GM18498 (cell line): Measurements from ENCODE around the gene C21orf91.
A peak's percentile ranks its signal among the peaks of the same experiment; 100 is the strongest.
"Not testable (repeated sequence)": the region's sequence is repeated elsewhere in the genome, so short reads cannot be mapped to it uniquely, and the experiment has no call there.

Experiments
- ATAC-seq: cut with Tn5 transposase; IDR thresholded peaks from one replicate; pipeline ENCODE4 v1.9.1; 2021; ENCODE audit warnings: mild to moderate bottlenecking, moderate library complexity; ENCODE audit not compliant: unreplicated experiment

Gene C21orf91

DNA sequence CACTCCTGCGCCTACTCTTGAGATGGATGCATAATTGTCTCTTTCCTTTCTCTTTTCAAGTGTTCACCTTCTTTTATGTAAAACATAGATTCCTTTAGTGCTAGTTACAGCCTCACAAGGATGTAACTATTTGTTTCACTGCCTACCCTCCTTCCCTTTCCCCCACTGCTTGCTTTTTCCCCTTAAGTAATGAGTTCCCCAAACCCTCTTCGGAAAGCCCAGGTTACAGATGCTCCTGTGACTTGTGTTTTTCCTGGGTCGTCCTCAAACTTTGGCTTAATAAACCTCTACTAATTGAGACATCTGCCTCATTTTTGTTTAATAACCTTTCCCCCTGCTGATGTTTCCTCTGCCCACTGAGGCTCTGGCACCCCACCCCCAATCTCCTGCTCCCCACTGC lies 39.2 kb downstream of the C21orf91 start:
- no peak for ATAC-seq

DNA sequence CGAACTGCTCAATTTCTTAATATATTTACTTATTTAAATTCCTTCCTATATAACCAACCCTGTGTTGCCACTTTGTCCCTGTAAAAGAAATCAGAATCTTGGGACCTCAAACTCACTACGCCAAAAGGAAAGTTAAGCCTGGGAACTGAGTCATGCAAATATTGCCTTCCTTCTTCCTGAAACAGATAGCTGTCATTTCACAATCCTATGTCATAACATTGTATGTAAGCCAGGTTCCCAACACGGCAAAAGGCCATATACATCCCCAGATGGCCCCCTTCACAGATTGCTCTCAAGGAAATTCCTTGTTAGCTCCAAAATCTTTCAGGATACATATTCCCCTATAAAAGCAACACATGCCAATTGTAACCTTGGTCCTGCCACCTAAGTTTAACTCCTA lies 39.7 kb downstream of the C21orf91 start:
- ATAC-seq, result no peak

DNA sequence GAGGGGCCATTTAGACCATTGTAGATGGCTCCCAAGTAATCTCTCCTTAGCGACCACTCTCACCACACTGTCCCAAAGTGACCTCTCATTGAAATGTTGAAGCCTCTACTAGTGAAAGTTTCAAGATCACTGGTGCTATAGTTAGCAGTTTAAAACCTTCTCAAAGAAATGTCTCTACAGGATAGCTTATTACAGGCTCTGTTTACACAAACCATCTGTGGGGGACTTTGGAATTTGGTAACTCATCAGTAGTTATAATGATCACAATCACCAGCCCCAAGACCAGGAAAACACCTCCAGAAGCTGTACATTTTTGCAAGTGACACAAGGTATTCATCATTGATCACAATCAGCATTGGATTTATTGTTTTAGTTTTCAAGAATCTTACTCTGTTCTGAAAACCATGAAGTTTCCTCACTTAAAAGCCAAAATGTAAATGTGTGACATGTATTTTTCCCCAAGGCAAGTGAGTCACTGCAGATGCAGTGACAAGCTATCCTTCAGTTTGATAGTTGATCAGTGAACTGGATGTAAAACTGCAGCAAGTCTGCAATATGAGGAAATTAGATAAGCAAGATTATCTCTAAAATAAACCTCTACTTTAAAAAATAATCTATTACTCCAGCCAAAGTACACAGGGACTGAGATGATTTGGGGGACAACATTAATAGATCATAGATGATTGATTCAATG lies 41.9 kb downstream of the C21orf91 start:
- ATAC-seq, result no peak

DNA sequence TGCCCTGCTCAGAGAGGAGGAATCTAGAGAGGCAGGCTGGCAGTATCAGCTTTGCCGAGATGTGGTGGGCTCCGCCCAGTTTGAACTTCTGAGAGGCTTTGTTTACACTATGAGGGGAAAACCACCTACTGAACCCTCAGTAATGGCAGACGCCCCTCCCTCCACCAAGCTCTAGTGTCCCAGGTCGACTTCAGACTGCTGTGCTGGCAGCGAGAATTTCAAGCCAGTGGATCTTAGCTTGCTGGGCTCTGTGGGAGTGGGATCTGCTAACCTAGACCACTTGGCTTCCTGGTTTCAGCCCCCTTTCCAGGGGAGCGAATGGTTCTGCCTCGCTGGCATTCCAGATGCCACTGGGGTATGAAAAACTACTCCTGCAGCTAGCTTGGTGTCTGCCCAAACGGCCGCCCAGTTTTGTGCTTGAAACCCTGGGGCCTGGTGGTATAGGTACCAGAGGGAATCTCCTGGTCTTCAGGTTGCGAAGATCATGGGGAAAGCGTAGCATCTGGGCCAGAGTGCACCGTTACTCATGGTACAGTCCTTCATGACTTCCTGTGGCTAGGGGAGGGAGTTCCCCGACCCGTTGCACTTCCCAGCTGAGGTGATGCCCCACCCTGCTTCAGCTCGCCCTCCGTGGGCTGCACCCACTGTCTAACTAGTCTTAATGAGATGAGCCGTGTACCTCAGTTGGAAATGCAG lies 43.6 kb downstream of the C21orf91 start:
- ATAC-seq, result peak; percentile 65

DNA sequence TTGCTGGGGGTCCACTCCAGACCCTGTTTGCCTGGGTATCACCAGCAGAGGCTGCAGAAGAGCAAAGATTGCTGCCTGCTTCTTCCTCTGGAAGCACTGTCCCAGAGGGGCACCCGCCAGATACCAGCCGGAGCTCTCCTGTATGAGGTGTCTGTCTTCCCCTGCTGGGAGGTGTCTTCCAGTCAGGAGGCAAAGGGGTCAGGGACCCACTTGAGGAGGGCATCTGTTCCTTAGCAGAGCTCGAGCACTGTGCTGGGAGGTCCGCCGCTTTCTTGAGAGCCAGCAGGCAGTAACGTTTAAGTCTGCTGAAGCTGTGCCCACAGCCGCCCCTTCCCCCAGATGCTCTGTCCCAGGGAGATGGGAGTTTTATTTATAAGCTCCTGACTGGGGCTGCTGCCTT lies 44.1 kb downstream of the C21orf91 start:
- ATAC-seq, result not testable (repeated sequence)

DNA sequence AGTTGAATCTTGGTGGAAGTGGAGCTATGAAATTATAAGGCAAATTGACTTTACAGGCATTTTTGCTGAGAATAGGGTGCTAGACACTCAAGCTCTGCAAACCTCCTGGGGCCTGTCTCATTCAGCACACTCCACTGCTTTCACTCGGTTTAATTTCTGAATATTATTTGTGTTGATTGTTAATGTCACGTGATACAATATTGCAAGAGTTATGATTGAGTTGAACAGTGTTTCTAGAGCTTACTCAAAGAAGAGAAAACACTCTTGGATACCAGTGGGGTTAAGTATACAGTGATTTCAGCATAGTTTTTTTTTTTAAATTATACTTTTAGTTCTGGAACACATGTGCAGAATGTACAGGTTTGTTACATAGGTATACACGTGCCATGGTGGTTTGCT lies 49.7 kb downstream of the C21orf91 start:
- no peak for ATAC-seq

DNA sequence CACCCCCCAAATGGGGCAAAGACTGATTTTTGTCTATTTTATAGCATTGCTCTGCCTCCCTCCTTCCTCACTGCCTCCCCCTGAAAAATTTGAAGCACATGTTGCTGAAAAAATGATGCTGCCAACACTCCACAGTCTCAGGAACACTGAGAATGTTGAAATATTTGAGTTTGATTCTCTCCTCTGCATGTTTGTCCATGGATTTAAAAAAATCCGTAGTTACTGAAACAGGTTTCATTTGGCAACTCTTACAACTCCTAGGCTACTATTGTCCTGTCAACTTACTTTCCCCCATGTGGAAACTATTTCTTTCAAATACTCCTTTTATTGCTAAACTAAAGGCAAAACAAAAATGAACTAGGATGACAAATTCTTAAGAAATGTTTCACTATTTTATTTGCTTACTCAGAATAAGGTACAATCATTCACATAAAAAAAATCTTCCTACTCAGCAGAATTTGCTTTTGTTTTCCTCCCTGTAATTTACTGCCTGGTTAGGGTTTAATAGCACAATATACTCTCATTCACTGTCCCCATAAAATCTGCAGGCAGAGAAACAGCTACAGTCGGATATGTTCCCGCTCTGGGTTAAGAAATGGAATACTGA lies 50.2 kb downstream of the C21orf91 start:
- no peak for ATAC-seq

DNA sequence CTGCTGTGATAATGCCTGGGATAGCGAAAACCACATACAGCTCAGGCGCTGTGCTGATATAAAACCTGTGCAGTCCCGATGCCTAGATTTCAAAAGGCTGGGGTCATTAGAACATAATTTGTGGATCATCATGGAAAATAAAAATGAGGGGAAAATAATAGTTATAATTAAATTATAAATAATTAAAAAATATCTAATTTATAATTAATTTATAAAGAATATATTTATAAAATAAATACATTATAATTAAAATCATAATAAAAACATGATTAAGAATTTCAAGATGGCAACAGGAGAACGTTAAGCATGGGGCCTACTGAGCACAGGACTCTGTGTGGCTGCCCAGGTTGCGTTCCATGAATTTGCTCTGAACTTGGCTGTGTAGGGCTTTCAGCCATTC lies 53.9 kb downstream of the C21orf91 start:
- no peak for ATAC-seq

DNA sequence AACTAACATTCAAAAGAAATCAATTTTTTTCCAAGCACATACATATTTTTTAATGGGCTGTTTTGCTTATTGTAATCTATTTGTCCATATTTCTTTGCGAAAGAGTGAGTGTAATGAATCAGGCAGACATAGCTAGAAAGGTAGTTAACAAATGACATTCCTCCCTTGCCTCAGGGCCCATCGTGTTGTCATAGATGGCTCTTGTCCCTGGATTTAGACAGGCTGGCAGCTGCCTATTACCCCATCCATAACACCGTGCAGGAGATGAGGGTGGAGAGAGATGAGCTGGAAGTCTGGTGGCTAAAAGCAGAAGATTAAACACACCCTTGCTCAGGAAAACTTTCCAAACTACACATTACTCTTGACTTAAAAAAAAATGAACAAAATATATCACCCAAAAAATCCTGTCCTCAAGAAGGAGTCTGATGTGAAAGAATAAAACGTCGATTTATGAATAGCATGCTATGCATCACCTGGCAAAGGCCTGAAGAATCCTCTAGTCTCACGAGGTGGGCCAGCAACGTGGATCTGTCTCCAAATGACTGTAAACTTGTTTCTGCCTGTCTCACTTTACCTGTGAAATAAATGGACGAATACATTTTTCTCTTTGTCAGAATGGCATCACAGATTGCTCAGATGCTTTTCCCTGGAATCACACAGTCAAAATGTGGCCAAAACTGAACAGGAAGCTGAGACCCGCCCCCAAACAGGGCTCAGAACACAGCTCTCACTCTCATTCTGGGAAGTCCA lies 55.7 kb downstream of the C21orf91 start:
- ATAC-seq, result no peak

DNA sequence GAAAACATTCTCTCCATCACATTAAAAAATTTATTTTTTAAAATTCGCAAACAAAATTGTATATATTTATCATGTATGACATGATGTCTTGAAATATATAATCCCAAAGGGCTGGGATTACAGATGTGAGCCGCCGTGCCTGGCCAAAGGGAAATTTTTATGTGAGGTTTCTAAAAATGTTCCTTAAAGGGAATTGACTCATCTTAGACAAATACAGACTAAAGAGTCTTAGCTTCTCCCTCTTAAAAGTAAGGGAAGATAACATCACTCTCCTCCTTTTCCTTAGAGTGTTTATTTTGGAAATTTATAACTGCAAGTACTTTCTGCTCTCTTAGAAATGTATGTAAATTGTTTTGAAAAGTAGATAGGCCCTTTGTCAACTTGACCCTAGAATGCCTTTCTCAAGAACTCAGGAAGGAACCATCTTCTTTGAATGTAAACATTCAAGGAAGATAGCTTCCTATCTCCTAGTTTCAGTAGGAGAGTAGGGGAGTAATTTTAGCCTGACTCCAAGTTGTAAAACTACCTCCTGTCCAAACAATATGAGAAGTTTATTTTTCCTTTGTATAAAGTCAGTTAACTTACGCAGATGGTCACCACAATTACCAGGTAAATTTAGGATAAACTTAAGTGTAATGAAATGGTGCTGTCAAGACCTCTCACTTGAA lies 59.5 kb downstream of the C21orf91 start:
- no peak for ATAC-seq

DNA sequence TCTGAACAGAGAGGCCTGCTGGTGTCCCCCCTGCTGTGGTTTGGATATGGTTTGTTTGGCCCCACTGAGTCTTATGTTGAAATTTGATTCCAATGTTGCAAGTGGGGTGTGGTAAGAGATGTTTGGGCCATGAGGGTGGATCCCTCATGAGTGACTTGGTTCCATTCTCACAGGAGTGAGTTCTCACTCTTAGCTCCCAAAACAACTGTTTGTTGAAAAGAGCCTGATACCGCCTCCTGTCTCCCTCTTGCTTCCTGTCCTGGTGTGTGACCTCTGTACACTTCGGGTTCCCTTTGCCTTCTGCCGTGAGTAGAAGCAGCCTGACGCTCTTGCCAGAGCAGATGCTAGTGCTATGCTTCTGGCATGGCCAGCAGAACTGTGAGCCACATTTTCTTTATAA lies 60.5 kb downstream of the C21orf91 start:
- no peak for ATAC-seq

DNA sequence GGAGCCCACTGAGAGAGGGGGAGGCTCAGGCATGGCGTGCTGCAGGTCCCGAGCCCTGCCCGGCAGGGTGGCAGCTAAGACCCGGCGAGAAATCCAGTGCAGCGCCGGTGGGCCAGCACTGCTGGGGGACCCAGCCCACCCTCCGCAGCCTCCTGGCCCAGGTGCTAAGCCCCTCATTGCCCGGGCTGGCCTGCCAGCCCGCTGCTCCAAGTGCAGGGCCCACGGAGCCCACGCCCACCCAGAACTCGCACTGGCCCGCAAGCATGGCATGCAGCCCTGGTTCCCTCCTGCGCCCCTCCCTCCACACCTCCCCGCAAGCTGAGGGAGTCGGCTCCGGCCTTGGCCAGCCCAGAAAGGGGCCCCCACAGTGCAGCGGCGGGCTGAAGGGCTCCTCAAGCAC lies 61.5 kb downstream of the C21orf91 start:
- ATAC-seq, result no peak

DNA sequence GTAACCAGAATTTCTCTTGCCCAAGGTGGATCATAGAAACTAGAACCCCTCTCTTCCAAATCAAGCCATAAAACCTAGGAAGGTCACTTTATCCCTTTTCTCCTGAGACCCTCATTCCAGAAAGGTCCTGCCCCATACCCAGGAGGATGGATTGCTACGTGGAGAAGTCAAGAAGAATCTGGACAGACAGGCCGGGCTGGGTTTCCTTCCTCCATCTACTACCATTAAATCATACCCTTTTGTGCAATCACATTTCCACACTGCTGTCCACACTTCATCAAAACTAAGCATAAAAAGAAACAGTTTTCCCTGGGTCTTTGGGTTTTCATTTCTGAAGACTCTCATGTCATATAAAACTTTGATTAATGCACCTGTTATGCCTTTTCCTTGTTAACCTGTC lies 65.4 kb downstream of the C21orf91 start:
- no peak for ATAC-seq

DNA sequence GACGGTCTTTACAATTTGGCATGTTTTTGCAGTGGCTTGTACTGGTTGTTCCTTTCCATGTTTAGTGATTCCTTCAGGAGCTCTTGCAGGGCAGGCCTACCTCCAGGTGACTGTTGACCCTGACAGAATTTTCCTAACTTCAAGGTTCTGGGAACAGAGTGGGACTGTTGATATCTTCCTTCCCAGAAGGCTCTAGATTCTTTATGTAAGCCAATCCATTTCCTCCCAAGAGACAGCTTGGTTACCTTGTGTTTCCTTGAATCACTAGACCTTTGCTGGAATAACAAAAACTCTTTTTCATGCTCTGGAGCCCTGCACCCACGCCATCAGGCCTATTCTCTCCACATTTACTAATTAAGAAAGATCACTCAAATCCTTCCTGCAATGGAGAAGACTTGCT lies 67.0 kb downstream of the C21orf91 start:
- ATAC-seq, result no peak

DNA sequence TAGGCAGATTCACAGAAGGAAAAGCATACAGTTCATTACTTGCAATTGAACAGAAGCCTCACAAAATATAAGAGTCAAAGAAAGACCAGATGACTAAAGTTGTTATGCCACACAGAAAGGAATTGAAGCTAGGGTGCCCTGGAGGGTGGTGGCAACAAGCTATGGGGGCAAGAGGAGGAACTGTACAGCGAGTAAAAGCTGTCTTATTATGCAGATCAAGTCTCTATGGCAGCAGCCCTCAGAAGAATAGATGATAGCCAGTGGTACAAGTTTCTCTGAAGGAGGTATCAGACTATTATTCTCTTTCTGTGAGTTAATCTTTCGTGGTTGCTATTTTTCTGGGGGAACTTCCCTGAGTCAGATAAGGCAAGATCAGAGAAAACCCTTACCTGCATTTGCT lies 72.2 kb downstream of the C21orf91 start:
- no peak for ATAC-seq

DNA sequence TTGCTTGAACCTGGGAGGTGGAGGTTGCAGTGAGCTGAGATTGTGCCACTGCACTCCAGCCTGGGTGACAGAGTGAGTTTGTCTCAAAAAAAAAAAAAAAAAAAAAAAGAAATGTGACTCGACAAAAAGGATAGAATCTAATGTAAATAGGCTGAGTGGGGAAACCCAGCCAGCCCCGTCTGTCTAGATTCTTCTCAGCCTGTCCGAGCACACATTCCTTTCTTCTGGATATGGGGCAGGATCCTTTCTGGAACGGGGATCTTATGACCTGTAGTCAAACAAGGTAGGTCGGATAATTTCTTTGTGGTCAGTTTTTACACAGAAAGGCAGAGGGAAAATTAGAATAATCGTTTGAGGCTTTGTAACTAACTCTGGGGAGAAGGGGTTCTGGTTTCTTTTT lies 74.1 kb downstream of the C21orf91 start:
- no peak for ATAC-seq

DNA sequence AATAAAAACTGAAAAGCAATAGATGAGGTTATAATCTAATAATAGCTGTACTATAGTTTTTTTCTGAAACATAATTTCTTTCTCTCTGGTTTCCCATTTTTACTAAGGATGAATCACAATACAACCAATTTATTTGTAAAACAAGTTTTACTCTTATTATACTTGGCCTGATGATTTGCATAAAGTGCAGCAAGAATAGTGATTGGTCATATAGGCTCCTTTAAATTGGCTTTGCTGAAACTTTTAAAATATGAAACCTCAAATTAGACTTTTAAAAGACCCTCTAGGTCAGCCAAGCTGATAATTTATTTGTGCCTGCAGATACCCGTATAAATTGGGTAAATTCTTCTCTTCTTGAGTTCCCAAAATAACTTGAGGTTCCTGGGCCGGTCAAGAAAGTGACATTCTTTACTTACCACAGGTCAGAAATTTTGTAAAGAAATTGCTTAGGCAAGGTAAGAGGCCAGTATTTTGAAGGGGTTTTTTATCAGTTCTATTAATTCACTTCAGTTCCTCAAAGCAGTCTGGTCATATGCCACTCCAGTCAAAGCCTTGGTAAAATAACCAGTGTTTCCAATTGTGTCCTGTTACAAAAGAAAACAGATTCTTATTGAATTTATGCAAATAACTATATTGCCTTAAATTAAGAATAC lies 76.1 kb downstream of the C21orf91 start:
- ATAC-seq, result no peak

DNA sequence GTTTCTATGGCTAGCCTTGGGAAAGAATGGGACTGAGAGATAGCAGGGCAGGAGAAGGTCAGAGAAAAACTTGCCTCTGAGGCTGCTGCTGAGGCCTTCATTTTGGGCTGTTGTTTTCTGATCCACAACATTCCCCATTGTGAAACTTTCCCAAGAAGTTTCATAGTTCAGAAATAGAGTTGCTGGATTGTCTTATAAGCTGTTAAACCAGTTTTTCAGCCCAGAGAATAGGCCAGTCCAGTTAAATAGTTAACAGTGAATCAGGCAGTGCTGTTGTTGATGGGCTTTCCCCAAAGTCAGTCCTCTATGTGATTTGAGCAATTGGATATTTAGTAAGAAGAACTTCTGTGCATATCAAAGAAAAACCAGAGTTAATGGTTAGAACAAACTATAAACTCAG lies 77.0 kb downstream of the C21orf91 start:
- no peak for ATAC-seq
